PFSK-1 (cell line): ENCODE measurements around the gene USP9X.

Experiments
- POLR2AphosphoS5 ChIP-seq: IDR thresholded peaks from 2 replicates; pipeline ENCODE4 v1.6.1; 2012; ENCODE audit warnings: low read depth, mild to moderate bottlenecking, control low read depth, low read length, moderate library complexity
- REST ChIP-seq, 2 experiments: IDR thresholded peaks; 2 replicates each; pipeline versions ENCODE4 v1.6.1 to v1.8.0; 2011 to 2012; ENCODE audit warnings: low read depth in 2 of 2, low read length in 2 of 2, control low read depth in 1 of 2, inconsistent platforms in 1 of 2, mild to moderate bottlenecking in 1 of 2, moderate library complexity in 1 of 2; ENCODE audit not compliant: insufficient read depth in 1 of 2
- SIN3A ChIP-seq: IDR thresholded peaks from 2 replicates; pipeline ENCODE4 v1.6.1; 2012; ENCODE audit warnings: mild to moderate bottlenecking, low read length, moderate library complexity, borderline replicate concordance; ENCODE audit not compliant: insufficient read depth
- TAF1 ChIP-seq: IDR thresholded peaks from 2 replicates; pipeline ENCODE4 v1.6.1; 2012; ENCODE audit warnings: low read length, control low read depth, borderline replicate concordance; ENCODE audit not compliant: insufficient read depth

GRCh38 chrX:41097326-41097725, 12.1 kb downstream of the USP9X start:
- TF ChIP-seq POLR2AphosphoS5 = no peak
- TF ChIP-seq REST (IDR thresholded peaks at IDR 0.05; ENCODE audit: insufficient read depth in 1 of 2, low read depth in 2 of 2, low read length in 2 of 2) = no peak
- TF ChIP-seq SIN3A = no peak
- TF ChIP-seq TAF1 = no peak
